H9 (cell line): ENCODE data around the gene DNAJA2. TPM values are rescaled to one million over a fixed set of nuclear protein-coding genes. Genes with fewer than 3 reads are reported as not detected.

ENCODE experiments used
- DNase-seq: peaks from one replicate; pipeline ENCODE4 v3.0.0-alpha.2; 2017
- H2AFZ ChIP-seq: one replicate; pipeline ENCODE4 v1.6.1; 2013; ENCODE audit warnings: mild to moderate bottlenecking, low read length, control low read depth, moderate library complexity
- H2AK5ac ChIP-seq: 2 replicates; pipeline ENCODE4 v1.6.1; 2013; ENCODE audit warnings: low read length, control low read depth, mixed read lengths; ENCODE audit not compliant: insufficient read length
- H2BK120ac ChIP-seq: one replicate; pipeline ENCODE4 v1.6.1; 2013; ENCODE audit warnings: low read depth, mild to moderate bottlenecking, low read length, control low read depth, inconsistent platforms; ENCODE audit not compliant: poor library complexity, severe bottlenecking
- H2BK12ac ChIP-seq: 2 replicates; pipeline ENCODE4 v1.6.1; 2013; ENCODE audit warnings: low read length, control low read depth, mixed read lengths, low read depth; ENCODE audit not compliant: insufficient read length
- H2BK15ac ChIP-seq: 2 replicates; pipeline ENCODE4 v1.6.1; 2013; ENCODE audit warnings: low read depth, low read length, control low read depth
- H2BK20ac ChIP-seq: one replicate; pipeline ENCODE4 v1.6.1; 2013; ENCODE audit warnings: low read depth, mild to moderate bottlenecking, low read length, control low read depth, inconsistent platforms; ENCODE audit not compliant: poor library complexity, severe bottlenecking
- H2BK5ac ChIP-seq: 2 replicates; pipeline ENCODE4 v1.6.1; 2013; ENCODE audit warnings: low read length, control low read depth, mixed read lengths; ENCODE audit not compliant: insufficient read length
- H3K14ac ChIP-seq: 2 replicates; pipeline ENCODE4 v1.6.1; 2013; ENCODE audit warnings: low read length, control low read depth; ENCODE audit not compliant: insufficient read depth
- H3K18ac ChIP-seq: 2 replicates; pipeline ENCODE4 v1.6.1; 2013; ENCODE audit warnings: low read depth, mild to moderate bottlenecking, mixed read lengths, low read length, control low read depth; ENCODE audit not compliant: insufficient read length
- H3K23ac ChIP-seq: 2 replicates; pipeline ENCODE4 v1.6.1; 2013; ENCODE audit warnings: low read length, control low read depth, mixed read lengths, low read depth; ENCODE audit not compliant: insufficient read length
- H3K23me2 ChIP-seq: 2 replicates; pipeline ENCODE4 v1.6.1; 2013; ENCODE audit warnings: low read depth, mild to moderate bottlenecking, mixed read lengths, low read length, control low read depth; ENCODE audit not compliant: insufficient read length, poor library complexity, severe bottlenecking
- H3K27ac ChIP-seq: 2 replicates; pipeline ENCODE4 v1.5.1; 2013; ENCODE audit warnings: low read length, control low read depth, mixed read lengths, low read depth; ENCODE audit not compliant: insufficient read length
- H3K27me3 ChIP-seq: 2 replicates; pipeline ENCODE4 v1.6.1; 2013; ENCODE audit warnings: low read length, control low read depth, inconsistent platforms; ENCODE audit not compliant: insufficient read depth
- H3K4ac ChIP-seq: 2 replicates; pipeline ENCODE4 v1.6.1; 2013; ENCODE audit warnings: low read depth, mild to moderate bottlenecking, control low read depth, inconsistent platforms, low read length, moderate library complexity
- H3K4me1 ChIP-seq: 2 replicates; pipeline ENCODE4 v1.6.1; 2013; ENCODE audit warnings: low read length, control low read depth, inconsistent platforms; ENCODE audit not compliant: insufficient read depth
- H3K4me2 ChIP-seq: 2 replicates; pipeline ENCODE4 v1.6.1; 2013; ENCODE audit warnings: low read length, control low read depth, mixed read lengths; ENCODE audit not compliant: insufficient read length, insufficient read depth
- H3K56ac ChIP-seq: 2 replicates; pipeline ENCODE4 v1.6.1; 2013; ENCODE audit warnings: low read depth, mild to moderate bottlenecking, mixed read lengths, low read length, control low read depth; ENCODE audit not compliant: insufficient read length
- H3K79me1 ChIP-seq: 2 replicates; pipeline ENCODE4 v1.6.1; 2013; ENCODE audit warnings: low read depth, mild to moderate bottlenecking, moderate library complexity, low read length, control low read depth, inconsistent platforms; ENCODE audit not compliant: insufficient read depth, poor library complexity, severe bottlenecking
- H3K79me2 ChIP-seq: 2 replicates; pipeline ENCODE4 v1.6.1; 2013; ENCODE audit warnings: low read length, control low read depth, inconsistent platforms; ENCODE audit not compliant: insufficient read depth
- H3K9ac ChIP-seq: 2 replicates; pipeline ENCODE4 v1.6.1; 2013; ENCODE audit warnings: low read length, control low read depth, mixed read lengths; ENCODE audit not compliant: insufficient read length; ENCODE audit errors: extremely low read depth
- H3K9me3 ChIP-seq: one replicate; pipeline ENCODE4 v1.6.1; 2013; ENCODE audit warnings: low read depth, low read length, inconsistent platforms; ENCODE audit not compliant: control insufficient read depth
- H3T11ph ChIP-seq: one replicate; pipeline ENCODE4 v1.6.1; 2013; ENCODE audit warnings: mild to moderate bottlenecking, low read length, control low read depth, inconsistent platforms
- H4K20me1 ChIP-seq: one replicate; pipeline ENCODE4 v1.6.1; 2013; ENCODE audit not compliant: control insufficient read depth, insufficient read length, insufficient read depth
- H4K5ac ChIP-seq: 2 replicates; pipeline ENCODE4 v1.6.1; 2013; ENCODE audit warnings: low read depth, mild to moderate bottlenecking, mixed read lengths, low read length, control low read depth; ENCODE audit not compliant: insufficient read length
- H4K8ac ChIP-seq: replicated peaks from 2 replicates; pipeline ENCODE4 v1.6.1; 2013; ENCODE audit warnings: low read length, control low read depth, mixed read lengths, low read depth; ENCODE audit not compliant: insufficient read length
- H4K91ac ChIP-seq: 2 replicates; pipeline ENCODE4 v1.6.1; 2013; ENCODE audit warnings: low read depth, mild to moderate bottlenecking, moderate library complexity, mixed read lengths, low read length, control low read depth; ENCODE audit not compliant: insufficient read length
- H3K27ac Mint-ChIP-seq, 3 experiments: 2 replicates in 2 of 3; 3 replicates in 1 of 3; pipeline ENCODE4 v1.8.0; 2020 to 2021; ENCODE audit warnings: mixed read lengths in 3 of 3, mild to moderate bottlenecking in 1 of 3, moderate library complexity in 1 of 3
- H3K27me3 Mint-ChIP-seq: 2 replicates; pipeline ENCODE4 v1.8.0; 2021; ENCODE audit warnings: low read depth, mild to moderate bottlenecking, moderate library complexity, mixed read lengths
- H3K36me3 Mint-ChIP-seq, 3 experiments: 2 replicates in 2 of 3; 3 replicates in 1 of 3; pipeline ENCODE4 v1.8.0; 2020 to 2021; ENCODE audit warnings: low read depth in 3 of 3, mixed read lengths in 3 of 3; ENCODE audit not compliant: insufficient read depth in 1 of 3
- H3K4me1 Mint-ChIP-seq, 2 experiments: 2 replicates each; pipeline ENCODE4 v1.8.0; 2020; ENCODE audit warnings: mixed read lengths in 2 of 2
- H3K4me3 Mint-ChIP-seq, 2 experiments: 2 replicates in 1 of 2; 3 replicates in 1 of 2; pipeline ENCODE4 v1.8.0; 2020 to 2021; ENCODE audit warnings: mild to moderate bottlenecking in 2 of 2, mixed read lengths in 2 of 2, moderate library complexity in 1 of 2
- H3K9me3 Mint-ChIP-seq, 2 experiments: 2 replicates in 1 of 2; 3 replicates in 1 of 2; pipeline ENCODE4 v1.8.0; 2020; ENCODE audit warnings: mild to moderate bottlenecking in 2 of 2, mixed read lengths in 2 of 2, moderate library complexity in 1 of 2
- CTCF ChIP-seq: fragments of 200-600 bp; sonication (generic); conservative IDR thresholded peaks from 3 replicates; pipeline ENCODE4 v1.8.0; 2021; ENCODE audit warnings: antibody characterized with exemption, mild to moderate bottlenecking
- WGBS: extraction: QIAGEN DNeasy Blood & Tissue Kit; methylation state at CpG from one replicate; pipeline ENCODE4 v1.1.7; 2013; ENCODE audit warnings: missing lambda C conversion rate, low lambda C conversion rate, mixed read lengths; ENCODE audit not compliant: insufficient read length; ENCODE audit errors: extremely low coverage; 5-methylcytosine and 5-hydroxymethylcytosine counted together
- total RNA-seq: library from RNA; stranded (reverse); gene quantifications from 2 replicates; pipeline ENCODE4 v1.2.1, GENCODE V29; 2021

DNAJA2 gene
- total RNA-seq, 1 experiment from 2014 or later, result 102 TPM

- Histone ChIP-seq H3K56ac (no peak overlapping the region), H3K4me2 (no peak overlapping the region), H3K23me2 (no peaks in the 10 kb centered on the region), H2BK20ac (no peak overlapping the region), H3K4me1 (no peaks in the 10 kb centered on the region), H2BK15ac (no peak overlapping the region), H2AK5ac (no peak overlapping the region), H3T11ph (no peak overlapping the region), H2BK5ac (no peak overlapping the region), H2AFZ (no peak overlapping the region), H4K91ac (no peak overlapping the region), H3K4ac (no peak overlapping the region), H3K9me3 (no peaks in the 10 kb centered on the region), H3K79me2 (no peaks in the 10 kb centered on the region), H3K18ac (no peak overlapping the region), H3K27ac (no peak overlapping the region), H3K14ac (no peak overlapping the region), H4K5ac (no peak overlapping the region), H3K9ac (no peak overlapping the region), H3K23ac (no peak overlapping the region), H4K8ac (no peak overlapping the region), H3K27me3 (no peaks in the 10 kb centered on the region), H4K20me1 (no peaks in the 10 kb centered on the region), H2BK12ac (no peak overlapping the region), H2BK120ac (no peak overlapping the region), H3K79me1 (no peaks in the 10 kb centered on the region)
- H3K36me3 Mint-ChIP-seq, result no peaks in the 10 kb centered on the region
- no peak for DNase-seq
- H3K27me3 Mint-ChIP-seq, result no peaks in the 10 kb centered on the region
- no peak overlapping the region for H3K27ac Mint-ChIP-seq
- peaks cover 10 to 11% of the 10 kb centered on the region in 2 experiments for H3K4me1 Mint-ChIP-seq
- WGBS, result no CpG with 5 or more reads among the region's 2 CpGs
- TF ChIP-seq CTCF, result no peak
- no peak overlapping the region for H3K4me3 Mint-ChIP-seq
- no peaks in the 10 kb centered on the region for H3K9me3 Mint-ChIP-seq
These were observed 46.1 kb upstream of the DNAJA2 start for GRCh38 chr16:47019568-47019967.
